GM18868 (cell line): ENCODE measurements around the gene MPI.
"Not testable (repeated sequence)": the region's sequence is repeated elsewhere in the genome, so short reads cannot be mapped to it uniquely, and the experiment has no call there.

Experiments
- ATAC-seq: cut with Tn5 transposase; IDR thresholded peaks from one replicate; pipeline ENCODE4 v1.9.1; 2021; ENCODE audit warnings: mild to moderate bottlenecking, moderate library complexity; ENCODE audit not compliant: unreplicated experiment

The MPI gene

GRCh38 chr15:74863239-74864056 lies 26.4 kb upstream of the MPI start:
- ATAC-seq, result no peak

- no peak for ATAC-seq
Measured at GRCh38 chr15:74864296-74864695, 25.5 kb upstream of the MPI start.

- ATAC-seq, result no peak
Measured at GRCh38 chr15:74865316-74865715, 24.5 kb upstream of the MPI start.

- ATAC-seq, result no peak
Measured at GRCh38 chr15:74866090-74866489, 23.8 kb upstream of the MPI start.

- ATAC-seq, result no peak
Measured at GRCh38 chr15:74867466-74868038, 22.3 kb upstream of the MPI start.

GRCh38 chr15:74868059-74868458 lies 21.8 kb upstream of the MPI start:
- ATAC-seq, result no peak

GRCh38 chr15:74869372-74869725 lies 20.5 kb upstream of the MPI start:
- no peak for ATAC-seq

GRCh38 chr15:74869726-74870407 lies 20.0 kb upstream of the MPI start:
- ATAC-seq, result peak; percentile 53

- no peak for ATAC-seq
Measured at GRCh38 chr15:74870436-74871215, 19.2 kb upstream of the MPI start.

GRCh38 chr15:74872702-74873035 lies 17.2 kb upstream of the MPI start:
- no peak for ATAC-seq

GRCh38 chr15:74873036-74873755 lies 16.6 kb upstream of the MPI start, which contains the start of gene SCAMP2:
Gene SCAMP2, minus strand, starts transcription at chr15:74873365. Its CDS starts 110 bp downstream, at chr15:74873255.
- ATAC-seq, result peak; percentile 81

GRCh38 chr15:74873756-74874424 lies 16.0 kb upstream of the MPI start:
- no peak for ATAC-seq

- ATAC-seq, result no peak
Measured at GRCh38 chr15:74878273-74878672, 11.6 kb upstream of the MPI start.

- ATAC-seq, result no peak
Measured at GRCh38 chr15:74882528-74882927, 7.3 kb upstream of the MPI start.

- no peak for ATAC-seq
Measured at GRCh38 chr15:74884428-74885223, 5.2 kb upstream of the MPI start.

GRCh38 chr15:74885461-74885860 lies 4.4 kb upstream of the MPI start:
- ATAC-seq, result no peak

GRCh38 chr15:74887537-74888193 lies 2.2 kb upstream of the MPI start:
- not testable (repeated sequence) for ATAC-seq

- no peak for ATAC-seq
Measured at GRCh38 chr15:74888716-74889115, 1.1 kb upstream of the MPI start.

- no peak for ATAC-seq
Measured at GRCh38 chr15:74889390-74889882, 406 bp upstream of the MPI start.
